Measurements from ENCODE around the gene TFEB.

The TFEB gene

GRCh38 chr6:41707565-41708200, 27.7 kb downstream of the TFEB start:
- Histone ChIP-seq H3K4me1 (ENCODE audit: insufficient read depth, low read length) (no peaks in the 10 kb centered on the region), H3K9me3 (ENCODE audit: low read length) (no peaks in the 10 kb centered on the region), H3K27me3 (ENCODE audit: insufficient read depth, low read length) (peaks cover 31% of the 10 kb centered on the region), H3K36me3 (ENCODE audit: insufficient read depth, low read length) (no peaks in the 10 kb centered on the region), H3K4me3 (ENCODE audit: low read length) (no peak overlapping the region), H2AFZ (ENCODE audit: low read depth, low read length) (no peak overlapping the region)

- Histone ChIP-seq H3K27me3 (ENCODE audit: insufficient read depth, low read length) (peaks cover 31% of the 10 kb centered on the region), H3K4me3 (ENCODE audit: low read length) (no peak overlapping the region), H3K9me3 (ENCODE audit: low read length) (no peaks in the 10 kb centered on the region), H2AFZ (ENCODE audit: low read depth, low read length) (no peak overlapping the region), H3K4me1 (ENCODE audit: insufficient read depth, low read length) (no peaks in the 10 kb centered on the region), H3K36me3 (ENCODE audit: insufficient read depth, low read length) (no peaks in the 10 kb centered on the region)
Measured at GRCh38 chr6:41706876-41707564, 28.4 kb downstream of the TFEB start.

- no peaks in the 10 kb centered on the region for H3K4me1 ChIP-seq (ENCODE audit: insufficient read depth, low read length)
- H2AFZ ChIP-seq (ENCODE audit: low read depth, low read length), result no peak overlapping the region
- no peak overlapping the region for H3K4me3 ChIP-seq (ENCODE audit: low read length)
- H3K36me3 ChIP-seq (ENCODE audit: insufficient read depth, low read length), result no peaks in the 10 kb centered on the region
- peaks cover 26% of the 10 kb centered on the region for H3K27me3 ChIP-seq (ENCODE audit: insufficient read depth, low read length)
- H3K9me3 ChIP-seq (ENCODE audit: low read length), result no peaks in the 10 kb centered on the region
Measured at GRCh38 chr6:41705996-41706835, 29.2 kb downstream of the TFEB start.

- H3K27me3 ChIP-seq (ENCODE audit: insufficient read depth, low read length), result peaks cover 19% of the 10 kb centered on the region
- no peak overlapping the region for H3K4me3 ChIP-seq (ENCODE audit: low read length)
- H3K9me3 ChIP-seq (ENCODE audit: low read length), result no peaks in the 10 kb centered on the region
- H3K4me1 ChIP-seq (ENCODE audit: insufficient read depth, low read length), result no peaks in the 10 kb centered on the region
- H3K36me3 ChIP-seq (ENCODE audit: insufficient read depth, low read length), result no peaks in the 10 kb centered on the region
- H2AFZ ChIP-seq (ENCODE audit: low read depth, low read length), result no peak overlapping the region
Measured at GRCh38 chr6:41705311-41705995, 30.0 kb downstream of the TFEB start.

GRCh38 chr6:41704656-41705310, 30.6 kb downstream of the TFEB start:
- no peak overlapping the region for H3K4me3 ChIP-seq (ENCODE audit: low read length)
- no peaks in the 10 kb centered on the region for H3K9me3 ChIP-seq (ENCODE audit: low read length)
- H3K4me1 ChIP-seq (ENCODE audit: insufficient read depth, low read length), result no peaks in the 10 kb centered on the region
- H2AFZ ChIP-seq (ENCODE audit: low read depth, low read length), result no peak overlapping the region
- H3K36me3 ChIP-seq (ENCODE audit: insufficient read depth, low read length), result no peaks in the 10 kb centered on the region
- H3K27me3 ChIP-seq (ENCODE audit: insufficient read depth, low read length), result peaks cover 16% of the 10 kb centered on the region

- Histone ChIP-seq H3K4me1 (ENCODE audit: insufficient read depth, low read length) (no peaks in the 10 kb centered on the region), H3K4me3 (ENCODE audit: low read length) (no peak overlapping the region), H2AFZ (ENCODE audit: low read depth, low read length) (no peak overlapping the region), H3K9me3 (ENCODE audit: low read length) (no peaks in the 10 kb centered on the region), H3K27me3 (ENCODE audit: insufficient read depth, low read length) (peaks cover 16% of the 10 kb centered on the region), H3K36me3 (ENCODE audit: insufficient read depth, low read length) (no peaks in the 10 kb centered on the region)
Measured at GRCh38 chr6:41704028-41704427, 31.4 kb downstream of the TFEB start.

GRCh38 chr6:41702771-41703494, 32.5 kb downstream of the TFEB start:
- H3K36me3 ChIP-seq (ENCODE audit: insufficient read depth, low read length), result no peaks in the 10 kb centered on the region
- no peak overlapping the region for H3K4me3 ChIP-seq (ENCODE audit: low read length)
- H3K4me1 ChIP-seq (ENCODE audit: insufficient read depth, low read length), result no peaks in the 10 kb centered on the region
- peaks cover 9% of the 10 kb centered on the region for H3K27me3 ChIP-seq (ENCODE audit: insufficient read depth, low read length)
- no peaks in the 10 kb centered on the region for H3K9me3 ChIP-seq (ENCODE audit: low read length)
- H2AFZ ChIP-seq (ENCODE audit: low read depth, low read length), result no peak overlapping the region

GRCh38 chr6:41702089-41702745, 33.2 kb downstream of the TFEB start:
- Histone ChIP-seq H3K36me3 (ENCODE audit: insufficient read depth, low read length) (no peaks in the 10 kb centered on the region), H3K4me1 (ENCODE audit: insufficient read depth, low read length) (no peaks in the 10 kb centered on the region), H2AFZ (ENCODE audit: low read depth, low read length) (no peak overlapping the region), H3K4me3 (ENCODE audit: low read length) (no peak overlapping the region), H3K9me3 (ENCODE audit: low read length) (no peaks in the 10 kb centered on the region), H3K27me3 (ENCODE audit: insufficient read depth, low read length) (peaks cover 4% of the 10 kb centered on the region)

GRCh38 chr6:41700463-41701347, 34.7 kb downstream of the TFEB start:
- Histone ChIP-seq H3K36me3 (ENCODE audit: insufficient read depth, low read length) (no peaks in the 10 kb centered on the region), H3K27me3 (ENCODE audit: insufficient read depth, low read length) (peaks cover 4% of the 10 kb centered on the region), H2AFZ (ENCODE audit: low read depth, low read length) (no peak overlapping the region), H3K4me1 (ENCODE audit: insufficient read depth, low read length) (no peaks in the 10 kb centered on the region), H3K4me3 (ENCODE audit: low read length) (no peak overlapping the region), H3K9me3 (ENCODE audit: low read length) (no peaks in the 10 kb centered on the region)

GRCh38 chr6:41699063-41699462, 36.3 kb downstream of the TFEB start:
- Histone ChIP-seq H3K9me3 (ENCODE audit: low read length) (no peaks in the 10 kb centered on the region), H3K36me3 (ENCODE audit: insufficient read depth, low read length) (no peaks in the 10 kb centered on the region), H2AFZ (ENCODE audit: low read depth, low read length) (no peak overlapping the region), H3K4me1 (ENCODE audit: insufficient read depth, low read length) (no peaks in the 10 kb centered on the region), H3K27me3 (ENCODE audit: insufficient read depth, low read length) (no peaks in the 10 kb centered on the region), H3K4me3 (ENCODE audit: low read length) (no peak overlapping the region)
